Cardiac fibroblast (primary cell): ENCODE data around the gene TGM2.

Experiments used
- DNase-seq, 2 donors: peaks; one replicate each; pipeline versions ENCODE4 v3.0.0 to v3.0.0-alpha.2; 2010; ENCODE audit warnings: low read depth in 2 of 2
- H3K4me3 ChIP-seq, 2 donors: replicated peaks in 1 of 2; 1 replicate in 1 of 2; 2 replicates in 1 of 2; pipeline ENCODE4 v1.5.1; 2011; ENCODE audit warnings: low read depth in 2 of 2, low read length in 2 of 2, mild to moderate bottlenecking in 2 of 2, moderate library complexity in 1 of 2
- CTCF ChIP-seq: IDR thresholded peaks from one replicate; pipeline ENCODE4 v1.5.1; 2011; ENCODE audit warnings: low read depth, mild to moderate bottlenecking, low read length, inconsistent platforms

Gene TGM2

GRCh38 chr20:38196076-38196475 lies 31.0 kb upstream of the TGM2 start:
- TF ChIP-seq CTCF = no peak
- no peak overlapping the region for H3K4me3 ChIP-seq
- DNase-seq = no peak

GRCh38 chr20:38195521-38195920 lies 30.5 kb upstream of the TGM2 start:
- no peak for TF ChIP-seq CTCF
- no peak overlapping the region for H3K4me3 ChIP-seq
- no peak for DNase-seq

- no peak for DNase-seq
- H3K4me3 ChIP-seq = no peak overlapping the region
Measured at GRCh38 chr20:38194971-38195504, 30.0 kb upstream of the TGM2 start.

GRCh38 chr20:38193586-38194105 lies 28.6 kb upstream of the TGM2 start:
- TF ChIP-seq CTCF = no peak
- no peak overlapping the region for H3K4me3 ChIP-seq
- no peak for DNase-seq

More at GRCh38 chr20:38194971-38195504, 30.0 kb upstream of the TGM2 start:
- TF ChIP-seq CTCF = no peak

GRCh38 chr20:38192323-38192885 lies 27.3 kb upstream of the TGM2 start:
- no peak overlapping the region for H3K4me3 ChIP-seq
- TF ChIP-seq CTCF = no peak
- no peak for DNase-seq

GRCh38 chr20:38191654-38192053 lies 26.6 kb upstream of the TGM2 start:
- no peak for TF ChIP-seq CTCF
- no peak overlapping the region for H3K4me3 ChIP-seq
- no peak for DNase-seq

GRCh38 chr20:38190936-38191371 lies 25.9 kb upstream of the TGM2 start:
- no peak for TF ChIP-seq CTCF
- H3K4me3 ChIP-seq = no peak overlapping the region
- DNase-seq = no peak
